Activated T-helper 1 cell treated with anti-CD3 and anti-CD28 coated beads, Interleukin-2, amount 50 U/mL, for 16 hours (primary cell): ENCODE measurements around the gene PLXNB2.

Experiments
- DNase-seq, 2 donors: peaks; one replicate each; pipeline ENCODE4 v3.0.0-alpha.2; 2020; ENCODE audit warnings: low read depth in 1 of 2, low spot score in 1 of 2

PLXNB2 gene

DNA sequence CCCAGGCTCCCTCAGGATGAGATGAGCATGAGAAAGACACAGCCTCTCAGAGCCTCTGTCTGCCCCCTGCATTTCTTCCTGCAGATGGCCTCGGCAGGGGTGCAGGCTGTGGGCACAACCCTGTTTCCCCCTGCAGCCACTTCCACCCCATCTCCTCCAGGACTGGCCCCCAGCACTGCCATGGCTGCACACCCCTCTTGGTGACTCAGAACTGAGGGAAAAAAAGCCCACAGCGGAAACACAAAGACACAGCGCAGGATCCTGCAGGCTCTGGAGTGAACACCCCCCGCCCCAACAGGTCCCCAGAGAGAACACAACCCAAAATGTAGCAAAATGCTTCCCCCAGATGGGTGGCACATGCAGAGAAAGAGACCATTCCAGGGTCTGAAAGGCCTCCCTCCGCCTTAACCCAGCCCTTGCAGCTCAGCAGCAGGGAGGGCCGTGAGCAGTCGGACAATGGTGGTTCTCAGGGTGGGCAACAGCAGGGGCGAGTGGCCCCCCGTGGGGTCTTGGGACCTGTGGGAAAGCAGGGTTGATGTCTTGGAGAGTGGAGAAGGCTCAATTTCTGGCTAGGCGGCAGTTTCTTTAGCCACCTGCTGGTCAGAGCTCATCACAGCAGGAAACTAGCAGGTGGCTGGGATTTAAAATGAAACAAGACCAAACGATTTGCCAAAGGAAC is 70.6 kb downstream of the PLXNB2 start:
- DNase-seq = no peak

DNA sequence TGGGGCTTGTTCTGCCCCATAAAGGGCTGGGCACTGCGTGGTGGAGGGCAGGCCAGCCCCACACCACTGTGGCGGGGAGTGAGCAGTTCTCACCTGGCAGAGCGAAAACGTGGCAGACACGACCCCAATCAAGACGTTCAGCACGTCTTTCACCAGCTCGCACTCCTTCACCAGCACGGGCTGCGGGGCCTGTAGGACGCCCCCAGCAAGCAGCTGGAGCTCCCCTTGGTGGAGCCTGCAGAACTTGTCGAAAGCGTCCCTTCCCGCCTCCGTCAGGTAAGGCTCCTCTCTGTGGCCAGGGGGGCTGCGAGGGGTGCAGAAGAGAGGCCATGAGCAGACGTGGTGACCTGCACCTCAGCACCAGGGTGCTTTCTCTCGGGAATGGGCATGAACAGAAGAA is 74.2 kb downstream of the PLXNB2 start:
- no peak for DNase-seq

DNA sequence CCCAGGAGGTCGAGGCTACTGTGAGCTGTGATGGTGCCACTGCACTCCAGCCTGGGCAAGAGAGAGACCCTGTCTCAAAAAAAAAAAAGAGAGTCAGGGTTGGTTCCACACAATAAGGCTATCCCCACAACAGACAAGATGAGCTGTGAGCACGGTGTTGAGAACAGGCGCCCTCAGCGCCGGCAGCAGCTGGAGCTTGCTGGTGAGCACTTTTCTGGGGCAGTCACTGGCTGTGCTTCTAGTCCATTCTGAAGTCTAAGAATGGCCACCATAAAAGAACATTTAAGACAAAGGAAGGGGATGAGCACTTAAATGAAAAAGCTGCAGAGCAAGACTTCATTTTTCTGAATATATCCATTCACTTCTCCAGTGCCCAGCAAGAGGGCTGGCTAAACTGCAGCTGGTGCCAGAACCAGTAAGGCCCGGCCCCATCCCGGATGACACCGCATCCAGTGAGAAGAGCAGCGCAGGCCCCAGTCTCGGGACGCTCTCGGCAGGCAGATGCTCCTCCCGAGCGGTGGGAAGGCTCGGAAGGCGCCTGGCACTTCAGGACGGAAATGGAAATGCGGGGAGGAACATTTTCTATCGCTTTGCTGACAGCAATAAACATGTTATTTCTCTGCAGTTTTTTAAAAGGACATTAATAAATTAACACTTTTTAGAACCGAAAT is 74.8 kb downstream of the PLXNB2 start:
- no peak for DNase-seq

DNA sequence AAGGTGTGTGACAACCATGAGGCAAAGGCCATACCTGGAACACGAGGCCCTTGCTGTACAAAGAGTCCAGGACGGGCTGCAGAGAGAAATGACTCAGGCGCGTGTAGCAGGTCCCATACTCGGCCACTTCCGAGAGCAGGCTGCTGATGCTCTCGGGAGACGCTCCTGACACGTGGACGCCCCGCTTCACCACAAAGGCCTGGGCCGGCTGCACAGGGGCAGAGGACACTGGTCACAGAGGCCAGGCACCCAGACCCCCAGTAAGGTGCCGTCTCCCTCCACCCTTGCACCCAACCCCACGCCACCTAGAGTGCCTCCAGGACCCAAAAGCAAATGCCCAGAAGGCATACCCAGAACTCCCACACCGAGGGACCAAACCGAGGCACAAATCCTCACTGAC is 78.1 kb downstream of the PLXNB2 start:
- DNase-seq = no peak

DNA sequence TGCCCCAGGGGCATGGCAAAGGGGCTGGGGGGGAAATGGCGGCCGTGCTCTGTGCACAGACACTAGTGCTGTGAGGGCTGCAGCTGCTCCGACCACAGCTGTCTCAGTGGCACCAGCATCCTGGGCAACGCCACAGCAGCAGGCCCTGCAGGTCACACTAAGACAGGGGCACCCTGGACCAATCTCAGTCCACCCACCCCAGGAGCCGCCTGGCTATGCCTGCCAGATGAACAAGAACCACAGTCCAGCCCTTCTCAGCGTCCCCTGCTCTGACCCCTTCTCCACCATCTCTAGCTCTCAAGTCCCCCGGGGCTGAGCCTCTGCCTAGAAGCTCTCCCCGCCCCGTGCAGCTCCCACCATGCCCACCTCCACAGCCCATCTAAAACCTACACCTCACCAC is 79.1 kb downstream of the PLXNB2 start:
- no peak for DNase-seq

DNA sequence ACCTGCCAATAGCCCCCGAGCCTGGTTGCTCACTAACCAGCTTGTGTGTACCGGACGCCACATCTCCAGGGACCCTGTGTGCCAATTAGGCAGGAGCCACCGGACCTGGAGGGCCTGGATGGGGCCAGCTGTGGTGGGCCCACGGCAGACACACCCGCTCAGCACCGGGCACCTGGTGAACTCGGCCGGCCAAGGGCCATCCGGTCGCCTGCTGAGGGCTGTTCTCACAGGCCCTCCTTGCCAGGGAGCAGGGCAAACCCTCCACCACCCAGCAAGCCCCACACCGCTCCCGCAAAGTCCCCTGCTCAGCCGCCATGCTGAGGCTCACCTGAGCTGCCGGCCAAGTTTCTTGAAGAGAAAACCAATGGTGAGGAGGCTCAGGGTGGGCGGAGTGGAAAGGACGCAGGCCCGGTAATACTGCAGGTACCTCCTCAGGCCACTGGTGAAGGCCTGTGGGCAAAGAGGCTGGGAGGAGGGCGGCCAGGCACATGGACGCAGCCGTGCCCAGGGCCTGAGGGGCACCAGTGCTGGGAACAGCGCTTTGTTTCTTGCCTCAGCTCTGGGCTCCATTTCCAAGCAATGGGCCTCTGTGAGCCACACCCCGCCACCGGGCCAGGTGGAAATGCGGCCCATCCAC is 79.7 kb downstream of the PLXNB2 start:
- no peak for DNase-seq

DNA sequence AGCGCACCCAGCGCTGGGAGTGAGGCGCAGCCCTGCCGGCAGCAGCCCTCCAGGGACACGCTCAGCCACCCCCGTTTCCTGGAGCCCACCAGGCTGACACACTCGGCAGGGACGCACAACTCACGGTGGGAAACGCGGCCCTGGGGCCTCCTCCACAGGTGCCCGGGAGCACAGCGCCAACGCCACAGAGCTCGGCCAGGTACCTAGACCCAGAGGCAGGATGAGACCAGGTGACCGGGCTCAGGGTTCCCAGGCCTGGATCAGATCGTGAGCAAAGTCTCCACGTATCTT is 80.6 kb downstream of the PLXNB2 start:
- no peak for DNase-seq

DNA sequence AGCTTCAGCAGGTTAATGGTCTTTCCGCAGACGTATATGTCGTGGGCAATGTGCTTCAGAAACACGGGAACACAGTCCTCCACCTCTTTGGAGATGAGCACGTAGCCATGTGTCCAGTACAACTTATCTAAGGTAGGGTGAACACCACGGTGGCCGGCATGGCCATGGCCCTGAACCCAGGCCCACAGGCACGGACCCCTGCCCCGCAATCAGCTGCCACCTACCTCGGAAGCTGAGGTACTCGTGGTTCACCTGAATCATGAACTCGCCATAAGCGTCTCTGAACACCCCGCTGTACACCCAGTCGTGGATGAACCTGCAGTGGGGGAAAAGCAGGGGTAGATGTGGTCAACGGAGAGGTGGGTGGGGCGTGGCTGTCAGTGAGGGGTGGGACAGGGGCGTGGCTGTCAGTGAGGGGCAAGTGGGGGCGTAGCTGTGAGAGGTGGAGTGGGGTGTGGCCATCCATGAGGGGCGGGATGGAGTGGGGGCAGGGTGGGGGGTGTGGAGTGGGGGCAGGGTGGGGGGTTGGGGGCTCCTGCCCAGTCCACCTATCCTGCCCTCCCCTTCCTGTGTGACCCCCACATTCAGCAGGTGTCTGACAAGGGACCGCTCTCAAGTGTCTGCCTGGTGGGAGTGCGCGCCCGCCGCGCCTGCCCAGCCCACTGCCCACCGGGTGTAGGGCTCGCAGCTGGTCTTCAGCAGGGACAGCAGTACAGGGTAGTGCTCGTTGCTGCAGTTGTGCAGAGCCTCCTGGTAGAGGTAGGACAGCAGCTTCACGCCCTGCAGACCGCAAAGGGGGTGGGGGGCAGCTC is 81.2 kb downstream of the PLXNB2 start:
- DNase-seq = no peak

DNA sequence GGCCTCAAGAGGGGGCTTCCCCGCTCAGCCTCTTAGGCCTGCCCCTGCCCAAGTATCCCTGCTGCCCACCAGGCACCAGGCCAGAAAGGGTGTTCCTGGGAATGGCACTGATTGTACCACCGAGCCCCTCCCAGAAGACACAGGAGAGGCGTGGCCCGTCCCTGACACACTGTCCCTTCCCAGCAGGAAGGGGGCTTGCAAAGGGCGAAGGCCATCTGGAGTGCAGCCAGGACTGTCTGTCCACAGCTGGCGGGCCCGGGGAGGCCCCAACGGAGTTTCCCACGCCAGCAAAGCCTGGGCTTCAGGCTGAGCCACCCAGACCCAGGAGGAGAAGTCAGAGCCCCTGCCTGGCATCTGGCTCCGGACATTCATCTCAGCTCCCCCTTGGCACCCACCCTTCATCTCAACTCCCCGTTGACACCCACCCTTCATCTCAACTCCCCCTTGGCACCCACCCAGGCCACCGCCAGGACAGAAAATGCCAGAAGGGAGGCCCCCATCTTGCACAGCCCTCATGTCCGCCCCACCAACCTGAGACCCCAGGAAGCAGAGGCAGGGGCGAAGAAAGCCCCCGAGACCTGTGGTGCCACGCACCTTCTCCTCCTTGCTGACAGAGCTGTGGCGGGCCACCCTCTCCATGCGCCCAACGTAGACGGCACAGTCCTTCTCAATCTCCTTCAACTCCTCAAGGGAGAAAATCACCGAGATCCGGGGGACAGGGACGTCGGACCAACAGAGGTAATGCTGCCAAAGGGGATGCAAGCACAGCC is 82.1 kb downstream of the PLXNB2 start:
- no peak for DNase-seq
